Transverse colon (tissue), 3 donors: ENCODE measurements around the gene VSTM4.

Experiments used
- CTCF ChIP-seq, 5 experiments: fragments of 200-600 bp in 3 of 5; fragments of 450-650 bp in 2 of 5; sonication (generic) in 3 of 5; IDR thresholded peaks; 1 replicate in 2 of 5; 2 replicates in 3 of 5; pipeline ENCODE4 v1.5.1; 2016 to 2017; ENCODE audit warnings: antibody characterized with exemption in 5 of 5, inconsistent platforms in 3 of 5, mild to moderate bottlenecking in 2 of 5, moderate library complexity in 1 of 5
- EP300 ChIP-seq: sonication (generic); formaldehyde crosslinking; IDR thresholded peaks from one replicate; pipeline ENCODE4 v1.6.1; 2017; ENCODE audit warnings: antibody characterized with exemption, low read depth
- POLR2A ChIP-seq: fragments of 450-650 bp; IDR thresholded peaks from one replicate; pipeline ENCODE4 v1.6.1; 2016; ENCODE audit warnings: antibody characterized with exemption, mild to moderate bottlenecking, moderate library complexity

GRCh38 chr10:49089557-49090188, 25.6 kb downstream of the VSTM4 start:
- TF ChIP-seq EP300 = no peak
- no peak for TF ChIP-seq CTCF (IDR thresholded peaks at IDR 0.05)
- no peak for TF ChIP-seq POLR2A
